Neural crest cell (in vitro differentiated cells): Measurements from ENCODE around the gene GARRE1. TPM values are rescaled to one million over a fixed set of nuclear protein-coding genes. Genes with fewer than 3 reads are reported as not detected.
"Not testable (repeated sequence)": the region's sequence is repeated elsewhere in the genome, so short reads cannot be mapped to it uniquely, and the experiment has no call there.

ENCODE experiments used
- DNase-seq: peaks from one replicate; pipeline ENCODE4 v3.0.0; 2021; ENCODE audit warnings: low read depth, mixed read lengths, low spot score
- H3K27ac Mint-ChIP-seq: one replicate; pipeline ENCODE4 v1.8.0; 2021; ENCODE audit warnings: mild to moderate bottlenecking, mixed read lengths; ENCODE audit not compliant: unreplicated experiment
- H3K27me3 Mint-ChIP-seq: 2 replicates; pipeline ENCODE4 v1.8.0; 2021; ENCODE audit warnings: low read depth, mild to moderate bottlenecking, mixed read lengths
- H3K36me3 Mint-ChIP-seq: 2 replicates; pipeline ENCODE4 v1.8.0; 2021; ENCODE audit warnings: low read depth, mild to moderate bottlenecking, mixed read lengths
- H3K4me1 Mint-ChIP-seq: 2 replicates; pipeline ENCODE4 v1.8.0; 2021; ENCODE audit warnings: mixed read lengths
- H3K4me3 Mint-ChIP-seq: one replicate; pipeline ENCODE4 v1.8.0; 2021; ENCODE audit warnings: mild to moderate bottlenecking, mixed read lengths
- H3K9me3 Mint-ChIP-seq: 2 replicates; pipeline ENCODE4 v1.8.0; 2021; ENCODE audit warnings: mixed read lengths
- CTCF ChIP-seq: fragments of 200-600 bp; sonication (generic); conservative IDR thresholded peaks from 2 replicates; pipeline ENCODE4 v1.5.0; 2021; ENCODE audit warnings: antibody characterized with exemption, mild to moderate bottlenecking
- total RNA-seq: library from RNA; stranded (reverse); gene quantifications from 2 replicates; pipeline ENCODE4 v1.2.1, GENCODE V29; 2021

Gene GARRE1
- total RNA-seq, 1 donor from 2014 or later: 20.0 TPM

DNA sequence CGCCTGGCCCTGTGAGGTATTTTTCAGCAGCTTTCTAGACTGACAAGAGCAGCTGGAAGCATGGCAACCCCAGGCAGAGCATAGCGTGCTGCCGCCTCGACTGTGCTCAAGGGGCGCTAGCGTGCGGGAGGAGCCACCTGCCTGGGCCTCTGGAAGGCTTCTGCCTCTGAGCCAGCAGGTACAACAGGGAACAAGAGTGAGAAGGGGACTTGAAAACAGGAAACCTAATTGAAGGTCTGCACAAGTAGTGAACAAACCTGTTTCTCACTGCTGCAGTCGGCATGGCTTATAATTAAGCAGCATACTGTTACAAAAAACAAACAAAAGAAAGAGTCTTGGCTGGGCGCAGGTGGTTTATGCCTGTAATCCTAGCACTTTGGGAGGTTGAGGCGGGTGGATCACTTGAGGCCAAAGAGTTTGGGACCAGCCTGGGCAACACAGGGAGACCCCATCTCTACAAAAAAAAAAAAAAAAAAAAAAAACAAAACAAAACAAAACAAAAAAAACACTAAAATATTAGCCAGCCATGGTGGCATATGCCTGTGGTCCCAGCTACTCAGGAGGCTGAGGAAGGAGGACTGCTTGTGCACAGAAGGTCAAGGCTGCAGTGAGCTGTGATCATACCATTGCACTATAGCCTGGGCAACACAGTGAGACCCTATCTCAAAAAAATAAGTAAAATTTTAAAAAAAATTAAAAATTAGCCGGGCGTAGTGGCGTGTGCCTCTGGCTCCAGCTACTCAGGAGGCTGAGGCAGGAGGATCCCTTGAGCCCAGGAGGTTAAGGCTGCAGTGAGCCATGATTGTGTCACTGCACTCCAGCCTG lies 12.6 kb upstream of the GARRE1 start:
- H3K27ac Mint-ChIP-seq: peak overlapping the region; percentile 53
- H3K4me1 Mint-ChIP-seq: peaks cover 11% of the 10 kb centered on the region
- H3K27me3 Mint-ChIP-seq: no peaks in the 10 kb centered on the region
- peaks cover 5% of the 10 kb centered on the region for H3K36me3 Mint-ChIP-seq
- peak; percentile 70 for TF ChIP-seq CTCF
- no peaks in the 10 kb centered on the region for H3K9me3 Mint-ChIP-seq
- no peak overlapping the region for H3K4me3 Mint-ChIP-seq
- DNase-seq: peak; percentile 20

DNA sequence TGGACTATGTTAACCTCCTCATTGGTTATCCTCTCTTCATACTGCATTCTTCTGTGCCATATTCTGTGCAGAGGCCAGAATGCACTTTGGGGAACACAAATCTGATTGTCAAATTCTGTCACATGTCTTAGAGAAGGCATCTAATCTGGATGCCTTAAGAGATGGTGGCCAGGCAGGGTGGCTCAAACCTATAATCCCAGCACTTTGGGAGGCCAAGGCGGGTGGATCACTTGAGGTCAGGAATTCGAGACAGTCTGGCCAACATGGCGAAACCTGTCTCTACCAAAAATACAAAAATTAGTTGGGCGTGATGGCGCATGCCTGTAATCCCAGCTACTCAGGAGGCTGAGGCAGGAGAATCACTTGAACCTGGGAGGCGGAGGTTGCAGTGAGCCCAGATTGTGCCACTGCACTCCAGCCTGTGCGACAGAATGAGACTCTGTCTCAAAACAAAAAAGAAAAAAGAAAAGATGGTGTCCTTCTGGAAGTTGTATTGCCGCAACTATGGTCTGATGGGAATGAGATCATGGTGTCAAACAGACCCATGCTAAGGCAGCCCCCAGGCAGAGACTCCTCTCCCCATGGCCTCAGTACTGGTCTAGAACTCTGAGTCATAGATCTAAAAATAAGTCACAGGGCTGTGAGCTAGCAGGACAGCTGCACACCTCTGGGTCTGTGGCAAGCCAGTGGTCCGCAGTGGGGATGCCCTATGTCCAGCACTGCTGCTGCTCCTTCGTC lies 11.0 kb upstream of the GARRE1 start:
- DNase-seq, H3K9me3 Mint-ChIP-seq, H3K27ac Mint-ChIP-seq, H3K4me3 Mint-ChIP-seq, H3K36me3 Mint-ChIP-seq, H3K27me3 Mint-ChIP-seq, H3K4me1 Mint-ChIP-seq: not testable (repeated sequence)

- DNase-seq: no peak
- TF ChIP-seq CTCF: no peak
- Mint-ChIP-seq H3K27ac (no peak overlapping the region), H3K4me3 (no peak overlapping the region), H3K9me3 (no peaks in the 10 kb centered on the region), H3K36me3 (peaks cover 5% of the 10 kb centered on the region), H3K27me3 (no peaks in the 10 kb centered on the region), H3K4me1 (peaks cover 6% of the 10 kb centered on the region)
Observed at GRCh38 chr19:34243876-34244578, 10.3 kb upstream of the GARRE1 start.

DNA sequence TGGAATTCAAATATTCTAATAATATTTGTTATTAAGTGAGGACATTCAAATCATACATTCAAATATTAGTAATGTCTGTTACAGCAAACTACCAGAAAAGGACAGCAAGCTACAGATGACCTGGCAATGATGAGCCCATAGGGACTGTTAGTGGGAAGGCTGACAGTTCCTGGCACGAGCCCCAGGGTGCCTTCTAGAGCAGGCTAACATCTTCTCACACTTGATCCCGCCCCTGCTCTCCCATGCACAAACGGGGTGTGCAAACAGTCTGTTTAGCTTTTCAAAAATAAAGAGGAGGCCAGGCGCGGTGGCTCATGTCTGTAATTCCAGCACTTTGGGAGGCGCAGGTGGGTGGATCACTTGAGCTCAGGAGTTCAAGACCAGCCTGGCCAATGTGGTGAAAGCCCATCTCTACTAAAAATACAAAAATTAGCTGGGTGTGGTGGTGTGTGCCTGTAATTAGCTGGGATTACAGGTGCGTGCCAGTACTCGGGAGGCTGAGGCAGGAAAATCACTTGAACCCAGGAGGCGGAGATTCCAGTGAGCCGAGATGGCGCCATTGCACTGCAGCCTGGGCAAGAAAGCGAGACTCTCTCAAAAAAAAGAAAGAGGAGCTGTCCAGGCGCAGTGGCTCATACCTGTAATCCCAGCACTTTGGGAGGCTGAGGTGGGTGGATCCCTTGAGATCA lies 9.6 kb upstream of the GARRE1 start:
- no peak overlapping the region for H3K27ac Mint-ChIP-seq
- no peak overlapping the region for H3K4me3 Mint-ChIP-seq
- no peaks in the 10 kb centered on the region for H3K9me3 Mint-ChIP-seq
- TF ChIP-seq CTCF: no peak
- H3K27me3 Mint-ChIP-seq: no peaks in the 10 kb centered on the region
- H3K4me1 Mint-ChIP-seq: peaks cover 6% of the 10 kb centered on the region
- no peak for DNase-seq
- H3K36me3 Mint-ChIP-seq: peaks cover 5% of the 10 kb centered on the region

DNA sequence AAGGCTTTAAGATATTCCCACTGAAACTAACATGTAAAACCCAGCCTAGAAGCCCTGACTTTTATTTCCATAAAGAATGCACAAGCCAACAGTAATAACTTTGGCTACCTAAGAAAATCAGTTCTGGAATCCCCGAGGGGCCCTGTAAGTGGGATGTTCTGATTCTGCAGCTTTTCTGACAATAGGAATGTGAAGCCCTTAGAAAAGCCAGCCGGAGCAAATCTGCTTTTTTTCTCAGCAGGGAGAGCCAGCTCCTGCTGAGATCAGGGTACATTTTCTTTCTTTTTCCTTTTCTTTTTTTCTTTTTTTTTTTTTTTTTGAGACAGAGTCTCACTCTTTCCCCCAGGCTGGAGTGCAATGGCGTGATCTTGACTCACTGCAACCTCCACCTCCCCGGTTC lies 8.0 kb upstream of the GARRE1 start:
- H3K4me3 Mint-ChIP-seq: no peak overlapping the region
- no peak for DNase-seq
- no peak overlapping the region for H3K27ac Mint-ChIP-seq
- peaks cover 6% of the 10 kb centered on the region for H3K4me1 Mint-ChIP-seq
- no peaks in the 10 kb centered on the region for H3K9me3 Mint-ChIP-seq
- no peaks in the 10 kb centered on the region for H3K27me3 Mint-ChIP-seq
- TF ChIP-seq CTCF: no peak
- H3K36me3 Mint-ChIP-seq: peaks cover 3% of the 10 kb centered on the region
